Transverse colon (tissue), 4 donors: ENCODE data around the gene PRR5L.

ENCODE experiments used
- CTCF ChIP-seq, 5 experiments: fragments of 200-600 bp in 3 of 5; fragments of 450-650 bp in 2 of 5; sonication (generic) in 3 of 5; IDR thresholded peaks; 1 replicate in 2 of 5; 2 replicates in 3 of 5; pipeline ENCODE4 v1.5.1; 2016 to 2017; ENCODE audit warnings: antibody characterized with exemption in 5 of 5, inconsistent platforms in 3 of 5, mild to moderate bottlenecking in 2 of 5, moderate library complexity in 1 of 5
- POLR2A ChIP-seq: fragments of 450-650 bp; IDR thresholded peaks from one replicate; pipeline ENCODE4 v1.6.1; 2016; ENCODE audit warnings: antibody characterized with exemption, mild to moderate bottlenecking, moderate library complexity
- POLR2AphosphoS5 ChIP-seq, 3 donors: sonication (generic); formaldehyde crosslinking; IDR thresholded peaks; one replicate each; pipeline ENCODE4 v1.6.1; 2016; ENCODE audit warnings: antibody characterized with exemption in 3 of 3

DNA sequence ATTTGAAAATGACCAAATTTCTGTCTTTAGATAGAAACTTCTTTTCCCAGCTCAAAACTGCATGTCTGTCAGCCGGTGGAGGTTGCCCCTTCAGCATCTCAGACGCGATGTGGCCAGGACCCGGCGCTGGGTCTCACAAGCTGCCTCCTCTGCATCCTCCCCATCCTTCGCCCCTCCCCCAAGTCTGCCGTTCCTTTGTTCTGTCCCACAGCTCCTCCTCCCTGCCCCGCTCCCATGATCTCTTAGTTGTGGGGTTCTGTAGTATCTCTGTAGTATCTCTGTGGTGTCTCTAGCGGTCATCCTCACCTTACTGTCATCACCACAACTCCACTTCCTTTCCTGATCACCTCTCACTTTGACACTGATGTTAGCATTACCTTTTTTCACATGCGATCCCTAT is 164.1 kb downstream of the PRR5L start:
- no peak for TF ChIP-seq POLR2A
- no peak for TF ChIP-seq CTCF (IDR thresholded peaks at IDR 0.05)
- no peak for TF ChIP-seq POLR2AphosphoS5 (IDR thresholded peaks at IDR 0.05)
